ENCODE data around the gene RBM28. TPM values are rescaled to one million over a fixed set of nuclear protein-coding genes. Genes with fewer than 3 reads are reported as not detected.
A peak's percentile ranks its signal among the peaks of the same experiment; 100 is the strongest.

RBM28 gene
- total RNA-seq, 1 experiment from 2014 or later, result 70.0 TPM

GRCh38 chr7:128351296-128352152 lies 7.8 kb upstream of the RBM28 start:
- no peak overlapping the region for H3K56ac ChIP-seq (ENCODE audit: insufficient read length, low read depth, low read length)
- H3K36me3 Mint-ChIP-seq (ENCODE audit: insufficient read depth in 1 of 3, low read depth in 3 of 3), result no peaks in the 10 kb centered on the region
- H2BK15ac ChIP-seq (ENCODE audit: low read depth, low read length), result no peak overlapping the region
- no peak overlapping the region for H3K23ac ChIP-seq (ENCODE audit: insufficient read length, low read depth, low read length)
- H3K14ac ChIP-seq (ENCODE audit: insufficient read depth, low read length), result peak overlapping the region; percentile 52; the same call in 1 of the 2 replicates
- peaks cover 84% of the 10 kb centered on the region for H3K27me3 Mint-ChIP-seq (ENCODE audit: low read depth)
- no peak overlapping the region for H3K4ac ChIP-seq (ENCODE audit: low read depth, low read length)
- no peak overlapping the region for H2BK5ac ChIP-seq (ENCODE audit: insufficient read length, low read length)
- H3K4me1 ChIP-seq (ENCODE audit: insufficient read depth, low read length), result no peaks in the 10 kb centered on the region
- 0 out of 2 replicates have a peak, but pooled peaks cover 1% of the 10 kb centered on the region for H3K79me2 ChIP-seq (ENCODE audit: insufficient read depth, low read length)
- no peak overlapping the region for H3K27ac ChIP-seq (ENCODE audit: insufficient read length, low read depth, low read length)
- H3K4me2 ChIP-seq (ENCODE audit: insufficient read depth, insufficient read length, low read length), result no peak overlapping the region
- peaks cover 3% of the 10 kb centered on the region for H3K23me2 ChIP-seq (ENCODE audit: insufficient read length, low read depth, low read length, poor library complexity, severe bottlenecking)
- peaks cover 15% of the 10 kb centered on the region; the same call in 1 of the 2 replicates for H3K27me3 ChIP-seq (ENCODE audit: insufficient read depth, low read length)
- no peaks in the 10 kb centered on the region for H4K20me1 ChIP-seq (ENCODE audit: control insufficient read depth, insufficient read depth, insufficient read length)
- no peak overlapping the region for H2BK120ac ChIP-seq (ENCODE audit: low read depth, low read length, poor library complexity, severe bottlenecking)
- DNase-seq, result peak; percentile 69
- no peak overlapping the region for H2AK5ac ChIP-seq (ENCODE audit: insufficient read length, low read length)
- no peak overlapping the region for H2BK12ac ChIP-seq (ENCODE audit: insufficient read length, low read depth, low read length)
- no CpG with 5 or more reads among the region's 97 CpGs for WGBS (ENCODE audit: extremely low coverage, insufficient read length, low lambda C conversion rate)
- peaks cover 3 to 9% of the 10 kb centered on the region in 2 experiments; a peak in 3 of 4 replicates for H3K4me1 Mint-ChIP-seq
- H4K8ac ChIP-seq (replicated peaks; ENCODE audit: insufficient read length, low read depth, low read length), result no peak overlapping the region
- no peak overlapping the region for H3K9ac ChIP-seq (ENCODE audit: extremely low read depth, insufficient read length, low read length)
- no peak overlapping the region for H4K5ac ChIP-seq (ENCODE audit: insufficient read length, low read depth, low read length)
- no peak overlapping the region for H3K18ac ChIP-seq (ENCODE audit: insufficient read length, low read depth, low read length)
- TF ChIP-seq CTCF (conservative IDR thresholded peaks at IDR 0.05), result no peak
- H3T11ph ChIP-seq (ENCODE audit: low read length), result no peak overlapping the region
- H3K9me3 Mint-ChIP-seq, result no peaks in the 10 kb centered on the region
- H4K91ac ChIP-seq (ENCODE audit: insufficient read length, low read depth, low read length), result no peak overlapping the region
- H3K79me1 ChIP-seq (ENCODE audit: insufficient read depth, low read depth, low read length, poor library complexity, severe bottlenecking), result no peaks in the 10 kb centered on the region
- H3K9me3 ChIP-seq (ENCODE audit: control insufficient read depth, low read depth, low read length), result no peaks in the 10 kb centered on the region
- no peak overlapping the region for H3K4me3 Mint-ChIP-seq
- no peak overlapping the region for H2BK20ac ChIP-seq (ENCODE audit: low read depth, low read length, poor library complexity, severe bottlenecking)
- H2AFZ ChIP-seq (ENCODE audit: low read length), result no peak overlapping the region
- H3K27ac Mint-ChIP-seq, result no peak overlapping the region
